ENCODE measurements around the gene C5orf15. TPM values are rescaled to one million over a fixed set of nuclear protein-coding genes. Genes with fewer than 3 reads are reported as not detected.
A peak's percentile ranks its signal among the peaks of the same experiment; 100 is the strongest.

Gene C5orf15
- total RNA-seq (2014; rRNA removed; shearing (Covaris generic)): 213 and 256 TPM in 2 replicates

- DNase-seq (ENCODE audit: low read depth): peak; percentile 97
Measured at GRCh38 chr5:133968204-133968980, at the start of gene C5orf15. Gene C5orf15, minus strand, starts transcription at chr5:133968625. Its CDS starts 41 bp downstream, at chr5:133968584.

GRCh38 chr5:134008266-134008749 lies 39.9 kb upstream of the C5orf15 start:
- DNase-seq (ENCODE audit: low read depth): no peak

- peak; percentile 53 for DNase-seq (ENCODE audit: low read depth)
Measured at GRCh38 chr5:134007581-134008265, 39.3 kb upstream of the C5orf15 start.

- no peak for DNase-seq (ENCODE audit: low read depth)
Measured at GRCh38 chr5:134006115-134006514, 37.7 kb upstream of the C5orf15 start.

- no peak for DNase-seq (ENCODE audit: low read depth)
Measured at GRCh38 chr5:134005417-134006061, 37.1 kb upstream of the C5orf15 start.

GRCh38 chr5:134004626-134005416 lies 36.4 kb upstream of the C5orf15 start, which contains the start of gene VDAC1:
Gene VDAC1, minus strand, starts transcription at chr5:134004975. Its CDS starts 11,963 bp downstream, at chr5:133993012.
- peak; percentile 88 for DNase-seq (ENCODE audit: low read depth)

GRCh38 chr5:134003817-134004625 lies 35.6 kb upstream of the C5orf15 start:
- DNase-seq (ENCODE audit: low read depth): peak; percentile 45

GRCh38 chr5:134003064-134003816 lies 34.8 kb upstream of the C5orf15 start:
- no peak for DNase-seq (ENCODE audit: low read depth)

GRCh38 chr5:134001938-134002731 lies 33.7 kb upstream of the C5orf15 start:
- no peak for DNase-seq (ENCODE audit: low read depth)

GRCh38 chr5:134000696-134001453 lies 32.5 kb upstream of the C5orf15 start:
- no peak for DNase-seq (ENCODE audit: low read depth)

GRCh38 chr5:134000091-134000511 lies 31.7 kb upstream of the C5orf15 start:
- DNase-seq (ENCODE audit: low read depth): no peak

- DNase-seq (ENCODE audit: low read depth): no peak
Measured at GRCh38 chr5:133998807-133999206, 30.4 kb upstream of the C5orf15 start.

- DNase-seq (ENCODE audit: low read depth): no peak
Measured at GRCh38 chr5:133998042-133998441, 29.6 kb upstream of the C5orf15 start.

- no peak for DNase-seq (ENCODE audit: low read depth)
Measured at GRCh38 chr5:133996683-133997252, 28.3 kb upstream of the C5orf15 start.

- DNase-seq (ENCODE audit: low read depth): no peak
Measured at GRCh38 chr5:133995883-133996563, 27.6 kb upstream of the C5orf15 start.

- DNase-seq (ENCODE audit: low read depth): no peak
Measured at GRCh38 chr5:133995341-133995740, 26.9 kb upstream of the C5orf15 start.

- no peak for DNase-seq (ENCODE audit: low read depth)
Measured at GRCh38 chr5:133994990-133995333, 26.5 kb upstream of the C5orf15 start.

Measured in RPMI7951 (cell line).